Stimulated activated CD8-positive, alpha-beta memory T cell treated with anti-CD3 and anti-CD28 coated beads, Interleukin-4, amount 100 ng/mL, for 24 hours (primary cell): ENCODE data around the gene RAB40C.

Source experiments
- DNase-seq: peaks from one replicate; pipeline ENCODE4 v3.0.0-alpha.2; 2020; ENCODE audit warnings: low read depth

RAB40C gene

GRCh38 chr16:668519-669171 lies 78.8 kb downstream of the RAB40C start:
- DNase-seq, result no peak

DNA sequence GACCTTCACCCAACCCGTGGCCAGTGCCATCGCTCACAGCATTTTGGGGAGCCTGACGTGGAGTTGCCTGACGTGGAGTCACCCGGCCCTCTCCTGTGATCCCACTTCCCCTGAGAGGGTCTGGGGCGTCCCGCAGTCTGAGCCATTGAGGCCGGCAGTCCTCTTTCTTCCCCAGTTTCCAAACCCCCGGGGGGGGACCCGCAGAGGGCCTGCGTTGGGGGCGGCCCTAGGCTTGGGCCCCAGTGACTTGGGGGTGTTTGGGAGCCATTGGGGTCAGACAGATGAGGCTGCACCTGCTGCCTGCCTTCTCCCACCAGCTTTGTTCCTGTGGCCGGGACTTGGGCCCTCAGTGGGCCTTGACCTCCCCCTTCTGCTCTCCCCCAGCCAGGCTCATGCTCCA lies 79.8 kb downstream of the RAB40C start:
- DNase-seq, result no peak

GRCh38 chr16:670485-671352 lies 80.9 kb downstream of the RAB40C start:
- no peak for DNase-seq

- no peak for DNase-seq
These were observed 81.7 kb downstream of the RAB40C start for GRCh38 chr16:671353-672131.

DNA sequence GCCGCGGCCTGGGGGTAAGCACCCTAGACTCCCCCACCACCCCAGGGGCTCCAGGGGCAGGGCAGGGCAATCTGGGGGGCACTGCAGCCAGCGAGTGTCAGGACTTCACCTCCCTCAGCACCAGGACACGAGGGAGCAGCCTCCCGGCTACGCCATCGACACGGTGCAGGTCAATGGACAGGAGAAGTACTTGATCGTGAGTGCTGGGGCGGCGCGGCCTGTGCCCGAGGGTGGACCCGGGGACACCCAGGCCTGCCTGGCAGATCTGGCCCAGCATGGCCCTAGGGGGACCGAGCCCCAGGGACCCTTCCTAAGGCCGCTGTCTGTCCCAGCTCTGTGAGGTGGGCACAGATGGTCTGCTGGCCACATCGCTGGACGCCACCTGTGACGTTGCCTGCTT lies 82.5 kb downstream of the RAB40C start:
- DNase-seq, result no peak

DNA sequence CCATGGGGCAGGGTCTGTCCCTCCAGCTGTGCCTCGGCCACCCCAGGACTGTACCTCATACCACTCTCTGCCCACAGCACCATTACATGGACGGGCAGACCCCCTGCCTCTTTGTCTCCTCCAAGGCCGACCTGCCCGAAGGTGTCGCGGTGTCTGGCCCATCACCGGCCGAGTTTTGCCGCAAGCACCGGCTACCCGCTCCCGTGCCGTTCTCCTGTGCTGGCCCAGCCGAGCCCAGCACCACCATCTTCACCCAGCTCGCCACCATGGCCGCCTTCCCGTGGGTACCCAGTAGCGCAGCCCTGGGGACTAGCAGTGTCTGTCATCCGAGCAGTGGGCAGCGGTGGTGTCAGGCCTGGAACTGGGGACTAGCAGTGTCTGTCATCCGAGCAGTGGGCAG lies 83.0 kb downstream of the RAB40C start:
- no peak for DNase-seq

- DNase-seq, result no peak
These were observed 83.6 kb downstream of the RAB40C start for GRCh38 chr16:673399-673991.

GRCh38 chr16:674214-674881 lies 84.5 kb downstream of the RAB40C start:
- DNase-seq, result no peak

- no peak for DNase-seq
These were observed 85.4 kb downstream of the RAB40C start, which contains the start of gene RHBDL1 for GRCh38 chr16:674968-675883. RHBDL1 (plus strand) TSS chr16:675671; CDS start chr16:675791, 120 bp downstream.

DNA sequence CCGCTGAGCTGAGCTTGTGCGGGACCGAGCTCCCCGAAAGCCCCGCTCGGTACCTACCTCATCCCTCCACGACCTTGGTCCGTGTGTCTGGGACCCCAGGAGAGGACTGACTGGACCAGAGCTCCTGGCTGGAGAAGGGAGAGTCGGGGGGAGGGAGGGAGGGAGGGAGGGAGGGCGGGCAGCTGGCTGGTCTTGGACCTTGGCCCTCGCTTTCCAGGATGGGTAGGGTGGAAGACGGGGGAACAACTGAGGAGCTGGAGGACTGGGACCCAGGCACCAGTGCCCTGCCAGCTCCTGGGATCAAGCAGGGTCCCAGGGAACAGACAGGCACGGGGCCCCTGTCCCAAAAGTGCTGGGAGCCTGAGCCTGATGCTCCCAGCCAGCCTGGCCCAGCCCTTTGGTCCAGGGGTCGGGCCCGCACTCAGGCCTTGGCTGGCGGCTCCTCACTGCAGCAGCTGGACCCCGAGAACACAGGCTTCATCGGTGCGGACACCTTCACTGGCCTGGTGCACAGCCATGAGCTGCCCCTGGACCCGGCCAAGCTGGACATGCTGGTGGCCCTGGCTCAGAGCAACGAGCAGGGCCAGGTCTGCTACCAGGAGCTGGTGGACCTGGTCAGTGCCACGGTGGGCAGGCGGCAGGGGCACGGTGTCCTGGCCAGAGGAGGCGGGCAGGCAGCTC lies 86.2 kb downstream of the RAB40C start:
- no peak for DNase-seq

DNA sequence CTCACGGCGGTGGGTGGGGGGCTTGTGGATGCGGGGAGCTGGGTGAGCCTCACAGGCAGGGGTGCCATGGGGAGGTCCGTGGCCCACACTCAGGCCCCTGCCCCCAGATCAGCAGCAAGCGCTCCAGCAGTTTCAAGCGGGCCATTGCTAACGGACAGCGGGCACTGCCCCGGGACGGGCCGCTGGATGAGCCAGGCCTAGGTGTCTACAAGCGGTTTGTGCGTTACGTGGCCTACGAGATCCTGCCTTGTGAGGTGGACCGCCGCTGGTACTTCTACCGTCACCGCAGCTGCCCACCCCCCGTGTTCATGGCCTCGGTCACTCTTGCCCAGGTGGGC lies 86.7 kb downstream of the RAB40C start:
- no peak for DNase-seq

GRCh38 chr16:676913-677312 lies 87.0 kb downstream of the RAB40C start:
- DNase-seq, result no peak

- no peak for DNase-seq
These were observed 87.7 kb downstream of the RAB40C start for GRCh38 chr16:677316-678190.

GRCh38 chr16:678209-678857 lies 88.5 kb downstream of the RAB40C start:
- no peak for DNase-seq
